Mucosa of stomach (tissue), 1 donor: Measurements from ENCODE around the gene CORIN.
"Not testable (repeated sequence)": the region's sequence is repeated elsewhere in the genome, so short reads cannot be mapped to it uniquely, and the experiment has no call there.

ENCODE experiments used
- H3K27me3 ChIP-seq: one replicate; pipeline ENCODE4 v1.7.0; 2013; ENCODE audit warnings: mild to moderate bottlenecking, low read length; ENCODE audit not compliant: control insufficient read depth, insufficient read depth
- H3K36me3 ChIP-seq: one replicate; pipeline ENCODE4 v1.7.0; 2013; ENCODE audit warnings: low read length; ENCODE audit not compliant: control insufficient read depth, insufficient read depth
- H3K4me1 ChIP-seq: one replicate; pipeline ENCODE4 v1.7.0; 2013; ENCODE audit warnings: mild to moderate bottlenecking, low read length; ENCODE audit not compliant: control insufficient read depth, insufficient read depth
- H3K4me3 ChIP-seq: one replicate; pipeline ENCODE4 v1.7.0; 2013; ENCODE audit warnings: low read length
- H3K9ac ChIP-seq: one replicate; pipeline ENCODE4 v1.7.0; 2013; ENCODE audit warnings: mild to moderate bottlenecking, low read length, moderate library complexity
- H3K9me3 ChIP-seq: one replicate; pipeline ENCODE4 v1.7.0; 2013; ENCODE audit warnings: mild to moderate bottlenecking, low read length, moderate library complexity; ENCODE audit not compliant: control insufficient read depth
- donor health status: Pancreatic carcinoma.

Gene CORIN

GRCh38 chr4:47694322-47694721 is 143.5 kb downstream of the CORIN start:
- H3K27me3 ChIP-seq = no peaks in the 10 kb centered on the region

DNA sequence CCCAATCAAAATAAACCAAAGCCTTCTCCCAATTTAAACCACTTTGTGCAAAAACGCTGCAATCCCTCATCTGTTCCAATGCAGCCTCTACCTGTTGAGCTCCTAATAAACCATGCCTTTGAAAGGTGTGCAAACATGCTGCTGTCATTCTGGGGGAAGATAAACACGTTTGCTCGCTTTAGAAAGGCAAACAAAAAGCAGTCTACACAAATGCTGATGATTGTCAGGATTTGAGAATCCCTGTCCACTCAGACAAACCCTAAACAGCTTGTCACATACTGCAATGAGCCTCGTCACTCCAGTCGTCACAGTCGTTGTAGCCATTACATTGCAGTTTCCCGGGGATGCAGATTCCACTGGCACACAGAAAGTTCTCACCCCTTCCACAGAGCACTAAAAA is 145.2 kb downstream of the CORIN start:
- no peaks in the 10 kb centered on the region for H3K9me3 ChIP-seq
- H3K9ac ChIP-seq = no peak overlapping the region
- H3K27me3 ChIP-seq = no peaks in the 10 kb centered on the region
- H3K4me1 ChIP-seq = no peaks in the 10 kb centered on the region
- no peaks in the 10 kb centered on the region for H3K36me3 ChIP-seq
- no peak overlapping the region for H3K4me3 ChIP-seq

More at GRCh38 chr4:47694322-47694721, 143.5 kb downstream of the CORIN start:
- H3K9me3 ChIP-seq = no peaks in the 10 kb centered on the region
- no peak overlapping the region for H3K4me3 ChIP-seq
- no peaks in the 10 kb centered on the region for H3K36me3 ChIP-seq
- no peak overlapping the region for H3K9ac ChIP-seq
- H3K4me1 ChIP-seq = no peaks in the 10 kb centered on the region

- not testable (repeated sequence) for H3K4me1 ChIP-seq, H3K27me3 ChIP-seq, H3K9me3 ChIP-seq, H3K36me3 ChIP-seq, H3K9ac ChIP-seq, H3K4me3 ChIP-seq
Measured at GRCh38 chr4:47691757-47692383, 146.0 kb downstream of the CORIN start.

- H3K4me1 ChIP-seq = no peaks in the 10 kb centered on the region
- H3K27me3 ChIP-seq = no peaks in the 10 kb centered on the region
- H3K4me3 ChIP-seq = no peak overlapping the region
Measured at GRCh38 chr4:47690611-47691010, 147.3 kb downstream of the CORIN start.

DNA sequence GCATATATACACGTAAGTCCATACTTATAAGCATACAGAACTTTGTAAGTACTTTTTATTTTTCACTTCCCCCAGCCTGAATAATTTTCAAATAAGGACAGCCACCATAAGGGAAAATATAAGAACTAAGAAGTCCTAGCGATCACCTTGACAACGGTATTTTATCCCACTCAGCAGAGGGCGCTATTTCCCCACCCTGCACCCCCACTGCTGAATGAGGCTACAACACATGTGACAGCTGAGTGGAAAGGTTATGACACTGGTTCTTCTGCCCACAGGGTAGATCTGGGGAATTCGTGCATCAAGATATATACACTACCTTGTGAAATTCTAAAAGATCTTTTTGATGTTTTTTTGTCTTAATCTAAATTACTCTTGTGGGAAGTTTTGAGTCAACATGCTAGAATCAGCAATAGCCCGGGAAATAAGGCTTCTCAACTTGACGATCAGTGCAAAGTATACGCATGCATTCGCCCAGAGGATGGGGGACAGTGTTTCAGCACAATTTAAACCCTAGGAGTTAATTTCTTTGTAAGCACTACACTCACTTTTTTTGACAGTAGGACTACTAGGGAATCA is 151.5 kb downstream of the CORIN start:
- Histone ChIP-seq H3K4me3 (no peak overlapping the region), H3K9ac (no peak overlapping the region), H3K4me1 (no peaks in the 10 kb centered on the region), H3K9me3 (no peaks in the 10 kb centered on the region), H3K27me3 (no peaks in the 10 kb centered on the region), H3K36me3 (no peaks in the 10 kb centered on the region)

More at GRCh38 chr4:47690611-47691010, 147.3 kb downstream of the CORIN start:
- no peaks in the 10 kb centered on the region for H3K9me3 ChIP-seq
- H3K9ac ChIP-seq = no peak overlapping the region
- H3K36me3 ChIP-seq = no peaks in the 10 kb centered on the region

DNA sequence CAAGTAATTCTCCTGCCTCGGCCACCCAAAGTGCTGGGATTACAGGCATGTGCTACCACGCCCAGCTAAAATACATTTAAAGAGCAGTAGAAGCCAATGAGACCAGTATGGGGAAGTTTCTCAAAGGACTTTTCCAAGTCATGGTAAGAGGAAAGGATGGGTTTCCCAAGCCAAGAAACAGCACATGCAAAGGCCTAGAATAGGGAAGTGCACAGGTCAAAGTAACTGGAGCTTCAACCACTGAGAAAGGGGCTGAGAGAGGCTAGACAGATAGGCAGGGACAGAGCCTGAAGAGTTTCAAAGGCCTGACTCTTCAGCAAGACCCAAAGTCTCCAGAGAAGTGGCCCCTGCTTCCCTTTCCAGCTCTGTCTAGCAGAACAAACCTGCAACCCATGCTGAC is 162.1 kb downstream of the CORIN start:
- Histone ChIP-seq H3K9ac (no peak overlapping the region), H3K9me3 (no peaks in the 10 kb centered on the region), H3K4me3 (no peak overlapping the region), H3K27me3 (no peaks in the 10 kb centered on the region), H3K4me1 (no peaks in the 10 kb centered on the region), H3K36me3 (no peaks in the 10 kb centered on the region)

- Histone ChIP-seq H3K4me1 (no peaks in the 10 kb centered on the region), H3K9ac (no peak overlapping the region), H3K27me3 (no peaks in the 10 kb centered on the region), H3K4me3 (no peak overlapping the region), H3K36me3 (no peaks in the 10 kb centered on the region), H3K9me3 (no peaks in the 10 kb centered on the region)
Measured at GRCh38 chr4:47674144-47674543, 163.7 kb downstream of the CORIN start.

GRCh38 chr4:47672696-47673095 is 165.2 kb downstream of the CORIN start:
- Histone ChIP-seq H3K27me3 (peaks cover 4% of the 10 kb centered on the region), H3K4me1 (no peaks in the 10 kb centered on the region), H3K36me3 (no peaks in the 10 kb centered on the region), H3K9ac (no peak overlapping the region), H3K4me3 (no peak overlapping the region), H3K9me3 (no peaks in the 10 kb centered on the region)

GRCh38 chr4:47669946-47670345 is 167.9 kb downstream of the CORIN start:
- H3K4me3 ChIP-seq = no peak overlapping the region
- H3K9ac ChIP-seq = no peak overlapping the region
- no peaks in the 10 kb centered on the region for H3K9me3 ChIP-seq
- H3K27me3 ChIP-seq = peaks cover 4% of the 10 kb centered on the region
- H3K36me3 ChIP-seq = no peaks in the 10 kb centered on the region
- H3K4me1 ChIP-seq = no peaks in the 10 kb centered on the region

DNA sequence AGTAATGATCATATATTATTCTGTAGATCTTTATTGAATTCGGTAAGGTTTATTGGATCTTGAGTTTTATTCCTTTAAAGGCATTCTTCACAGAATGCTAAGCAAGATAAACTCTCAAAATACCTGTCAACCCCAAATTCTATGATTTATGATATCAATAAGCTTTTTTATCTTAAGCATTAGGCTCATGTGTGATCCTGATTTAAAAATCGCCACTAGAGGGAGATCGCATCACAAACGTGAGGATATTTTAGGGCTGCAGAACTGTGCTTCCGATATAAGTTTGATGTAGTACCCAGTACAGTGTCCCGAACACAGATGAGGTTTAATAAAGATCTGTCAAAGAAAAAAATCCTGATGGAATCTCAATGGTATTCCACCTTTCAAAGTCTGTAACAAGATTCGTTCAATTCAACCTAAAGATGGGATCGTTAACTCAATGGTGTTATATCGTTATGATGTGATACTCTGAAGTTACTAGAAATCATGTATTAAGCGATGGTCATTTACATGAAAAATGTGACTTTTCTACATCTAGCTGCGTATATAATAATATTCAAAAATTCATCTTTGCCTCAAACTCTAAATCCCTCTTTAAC is 169.0 kb downstream of the CORIN start:
- Histone ChIP-seq H3K9me3 (no peaks in the 10 kb centered on the region), H3K27me3 (peaks cover 4% of the 10 kb centered on the region), H3K4me3 (no peak overlapping the region), H3K9ac (no peak overlapping the region), H3K36me3 (no peaks in the 10 kb centered on the region), H3K4me1 (no peaks in the 10 kb centered on the region)

DNA sequence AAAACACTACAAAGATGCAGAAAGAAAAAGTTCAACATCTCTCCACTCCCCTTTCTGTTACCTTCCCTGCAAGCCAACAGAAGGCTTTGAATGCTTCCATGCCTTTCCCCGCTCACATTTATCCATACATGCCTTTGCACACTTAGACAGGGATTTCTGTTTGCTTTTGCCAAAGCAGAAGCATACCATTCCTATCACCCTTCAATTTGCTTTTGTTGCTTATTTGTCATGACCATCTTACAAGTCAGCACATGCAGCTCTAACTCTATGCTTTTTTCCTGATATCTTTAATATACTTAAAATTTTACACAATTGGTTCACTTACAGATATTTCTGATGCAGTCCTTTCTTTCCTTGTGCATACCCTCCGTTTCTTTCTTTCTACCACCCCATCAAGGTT is 169.6 kb downstream of the CORIN start:
- Histone ChIP-seq H3K27me3 (peaks cover 4% of the 10 kb centered on the region), H3K4me1 (no peaks in the 10 kb centered on the region), H3K9ac (no peak overlapping the region), H3K9me3 (no peaks in the 10 kb centered on the region), H3K4me3 (no peak overlapping the region), H3K36me3 (no peaks in the 10 kb centered on the region)

GRCh38 chr4:47667552-47667951 is 170.3 kb downstream of the CORIN start:
- no peaks in the 10 kb centered on the region for H3K9me3 ChIP-seq
- H3K27me3 ChIP-seq = peaks cover 4% of the 10 kb centered on the region
- H3K9ac ChIP-seq = no peak overlapping the region
- H3K4me3 ChIP-seq = no peak overlapping the region
- no peaks in the 10 kb centered on the region for H3K36me3 ChIP-seq
- no peaks in the 10 kb centered on the region for H3K4me1 ChIP-seq
